ENCODE measurements around the gene CRYBG1.

The CRYBG1 gene

DNA sequence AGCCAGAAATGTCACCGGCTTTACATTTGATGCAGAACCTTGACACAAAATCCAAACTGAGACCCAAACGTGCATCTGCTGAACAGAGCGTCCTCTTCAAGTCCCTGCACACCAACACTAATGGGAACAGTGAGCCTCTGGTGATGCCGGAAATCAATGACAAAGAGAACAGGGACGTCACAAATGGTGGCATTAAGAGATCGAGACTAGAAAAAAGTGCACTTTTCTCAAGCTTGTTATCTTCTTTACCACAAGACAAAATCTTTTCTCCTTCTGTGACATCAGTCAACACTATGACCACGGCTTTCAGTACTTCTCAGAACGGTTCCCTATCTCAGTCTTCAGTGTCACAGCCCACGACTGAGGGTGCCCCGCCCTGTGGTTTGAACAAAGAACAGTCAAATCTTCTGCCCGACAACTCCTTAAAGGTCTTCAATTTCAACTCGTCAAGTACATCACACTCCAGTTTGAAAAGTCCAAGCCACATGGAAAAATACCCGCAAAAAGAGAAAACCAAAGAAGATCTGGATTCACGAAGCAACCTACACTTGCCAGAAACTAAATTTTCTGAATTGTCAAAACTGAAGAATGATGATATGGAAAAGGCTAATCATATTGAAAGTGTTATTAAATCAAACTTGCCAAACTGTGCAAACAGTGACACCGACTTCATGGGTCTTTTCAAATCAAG lies 160.3 kb downstream of the CRYBG1 start:
- H3K4me3 ChIP-seq (ENCODE audit: low read depth, low read length) = no peak overlapping the region
- in situ Hi-C loops (cut with HindIII; ENCODE audit: low sequenced_read_pairs) = no loop called here
- TF ChIP-seq, protein P1, sequence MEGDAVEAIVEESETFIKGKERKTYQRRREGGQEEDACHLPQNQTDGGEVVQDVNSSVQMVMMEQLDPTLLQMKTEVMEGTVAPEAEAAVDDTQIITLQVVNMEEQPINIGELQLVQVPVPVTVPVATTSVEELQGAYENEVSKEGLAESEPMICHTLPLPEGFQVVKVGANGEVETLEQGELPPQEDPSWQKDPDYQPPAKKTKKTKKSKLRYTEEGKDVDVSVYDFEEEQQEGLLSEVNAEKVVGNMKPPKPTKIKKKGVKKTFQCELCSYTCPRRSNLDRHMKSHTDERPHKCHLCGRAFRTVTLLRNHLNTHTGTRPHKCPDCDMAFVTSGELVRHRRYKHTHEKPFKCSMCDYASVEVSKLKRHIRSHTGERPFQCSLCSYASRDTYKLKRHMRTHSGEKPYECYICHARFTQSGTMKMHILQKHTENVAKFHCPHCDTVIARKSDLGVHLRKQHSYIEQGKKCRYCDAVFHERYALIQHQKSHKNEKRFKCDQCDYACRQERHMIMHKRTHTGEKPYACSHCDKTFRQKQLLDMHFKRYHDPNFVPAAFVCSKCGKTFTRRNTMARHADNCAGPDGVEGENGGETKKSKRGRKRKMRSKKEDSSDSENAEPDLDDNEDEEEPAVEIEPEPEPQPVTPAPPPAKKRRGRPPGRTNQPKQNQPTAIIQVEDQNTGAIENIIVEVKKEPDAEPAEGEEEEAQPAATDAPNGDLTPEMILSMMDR (IDR thresholded peaks at IDR 0.05; ENCODE audit: low read depth, low read length, missing control alignments) = no peak
- no peak for DNase-seq (ENCODE audit: low read depth)

DNA sequence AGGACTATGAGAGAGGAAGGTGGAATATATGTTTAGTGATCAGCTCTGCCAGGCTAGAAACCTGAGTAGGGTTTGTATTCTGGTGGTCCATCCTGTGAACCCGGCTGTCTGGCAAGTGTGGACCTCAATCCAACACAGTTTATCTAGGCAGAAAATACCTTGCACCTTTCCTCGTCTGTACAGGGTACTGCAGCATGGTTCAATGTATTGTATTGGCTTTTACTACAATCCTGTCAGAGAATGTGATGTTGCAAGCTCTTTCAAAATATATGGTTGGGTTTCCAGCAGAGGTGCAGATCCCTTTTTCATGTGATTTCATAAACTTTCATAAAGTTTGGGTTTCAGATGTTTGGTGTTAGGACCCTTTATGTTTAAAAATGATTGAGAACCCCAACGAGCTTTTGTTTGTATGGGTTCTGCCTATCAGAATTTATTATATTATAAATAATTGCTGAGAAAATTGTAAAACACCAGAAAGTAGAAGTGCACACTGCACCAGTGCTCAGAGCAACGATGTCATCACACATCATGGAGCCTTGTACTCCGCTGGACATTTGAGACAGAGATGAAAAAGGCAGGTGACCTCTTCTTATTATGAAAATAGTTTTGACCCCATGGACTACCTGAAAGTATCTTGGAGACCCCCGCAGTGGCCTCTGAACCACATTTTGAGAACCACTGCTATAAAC lies 162.2 kb downstream of the CRYBG1 start:
- in situ Hi-C loops (cut with HindIII; ENCODE audit: low sequenced_read_pairs) = no loop called here
- DNase-seq (ENCODE audit: low read depth) = no peak
- H3K4me3 ChIP-seq (ENCODE audit: low read depth, low read length) = no peak overlapping the region
- TF ChIP-seq, protein P1 (IDR thresholded peaks at IDR 0.05; ENCODE audit: low read depth, low read length, missing control alignments) = no peak

DNA sequence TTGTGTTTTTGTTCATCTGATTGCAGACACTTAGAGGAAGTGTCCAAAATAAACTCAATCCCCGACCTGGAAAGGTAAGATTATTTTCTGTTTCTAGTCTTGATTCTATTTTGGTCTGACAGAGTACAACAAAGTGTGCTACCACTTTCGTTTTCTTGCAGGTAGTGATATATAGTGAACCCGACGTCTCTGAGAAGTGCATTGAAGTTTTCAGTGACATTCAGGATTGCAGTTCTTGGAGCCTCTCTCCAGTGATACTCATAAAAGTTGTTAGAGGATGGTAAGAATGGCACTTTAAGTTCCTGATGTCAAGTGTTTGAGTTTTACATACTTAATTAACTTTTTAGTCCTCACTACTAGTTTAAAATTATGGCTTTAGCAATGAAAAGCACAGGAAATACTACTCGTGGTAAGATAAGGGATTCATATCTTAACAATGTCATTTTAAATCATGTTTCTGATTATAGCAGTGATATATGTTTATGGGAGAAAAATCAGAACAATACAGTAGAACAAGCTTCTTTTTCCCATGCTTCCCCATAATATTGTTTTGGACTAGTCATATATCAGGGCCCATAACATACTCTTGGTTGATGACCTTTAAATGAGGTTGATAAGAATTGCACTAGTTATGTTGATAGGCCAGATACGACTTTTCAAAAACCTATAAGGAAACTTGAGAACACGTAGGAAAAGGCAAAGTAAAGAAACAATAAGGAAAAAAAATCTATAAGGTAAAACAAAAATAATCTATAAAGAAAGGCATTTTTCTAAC lies 164.8 kb downstream of the CRYBG1 start:
- TF ChIP-seq, protein P1 (IDR thresholded peaks at IDR 0.05; ENCODE audit: low read depth, low read length, missing control alignments) = no peak
- H3K4me3 ChIP-seq (ENCODE audit: low read depth, low read length) = no peak overlapping the region
- DNase-seq (ENCODE audit: low read depth) = no peak
- in situ Hi-C loops (cut with HindIII; ENCODE audit: low sequenced_read_pairs) = no loop called here

DNA sequence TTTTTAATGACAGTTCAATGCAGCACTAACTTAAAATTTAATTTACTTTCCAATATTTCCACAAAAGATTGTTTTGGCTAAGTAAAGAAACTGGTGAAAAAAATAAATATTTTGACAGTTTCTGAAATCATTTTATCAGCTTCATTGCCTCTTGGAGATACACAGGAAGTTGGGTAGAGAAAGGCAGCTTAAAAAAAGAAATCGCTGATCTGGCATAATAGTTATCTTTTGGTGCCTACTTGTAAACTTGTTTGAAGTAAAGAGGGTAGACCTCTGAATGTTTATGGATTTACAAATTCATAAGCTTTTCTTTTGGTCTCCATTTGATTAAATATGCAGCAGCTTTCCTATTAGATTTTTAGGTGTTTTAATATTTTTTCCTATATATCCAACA lies 165.4 kb downstream of the CRYBG1 start:
- in situ Hi-C loops (cut with HindIII; ENCODE audit: low sequenced_read_pairs) = no loop called here
- no peak for DNase-seq (ENCODE audit: low read depth)
- TF ChIP-seq, protein P1 (IDR thresholded peaks at IDR 0.05; ENCODE audit: low read depth, low read length, missing control alignments) = no peak
- H3K4me3 ChIP-seq (ENCODE audit: low read depth, low read length) = no peak overlapping the region

DNA sequence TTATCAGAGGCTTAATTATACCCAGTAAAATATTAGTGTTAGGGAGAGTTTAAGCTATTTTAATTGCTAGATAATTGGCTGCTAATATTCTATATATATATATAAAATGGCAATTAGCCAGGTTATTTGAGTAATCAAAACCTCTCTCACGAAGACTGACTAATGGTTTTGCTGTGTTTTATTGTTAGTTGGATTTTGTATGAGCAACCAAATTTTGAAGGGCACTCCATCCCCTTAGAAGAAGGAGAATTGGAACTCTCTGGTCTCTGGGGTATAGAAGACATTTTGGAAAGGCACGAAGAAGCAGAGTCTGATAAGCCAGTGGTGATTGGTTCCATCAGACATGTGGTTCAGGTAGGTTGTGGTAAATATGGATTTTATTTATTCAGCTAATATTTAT lies 166.6 kb downstream of the CRYBG1 start:
- TF ChIP-seq, protein P1 (IDR thresholded peaks at IDR 0.05; ENCODE audit: low read depth, low read length, missing control alignments) = no peak

DNA sequence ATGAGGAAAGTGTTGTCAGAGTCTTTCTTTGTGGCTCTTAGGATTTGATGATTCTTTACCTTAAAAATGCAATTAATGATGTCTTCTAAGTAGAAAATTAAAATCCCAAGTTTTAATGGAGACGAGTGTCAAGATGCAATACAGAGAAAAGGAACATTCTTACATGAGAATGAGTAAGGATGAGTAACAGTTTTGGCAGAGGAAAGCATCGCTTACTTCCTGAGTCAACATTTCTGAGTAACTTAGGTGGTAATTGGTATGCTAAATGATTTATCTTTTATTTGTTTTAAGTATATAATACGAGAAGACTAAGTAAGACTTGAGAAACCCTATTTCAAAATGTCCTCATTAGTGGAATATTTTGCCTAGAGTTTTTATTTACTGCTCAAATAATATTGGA lies 167.5 kb downstream of the CRYBG1 start:
- in situ Hi-C loops (cut with HindIII; ENCODE audit: low sequenced_read_pairs) = no loop called here
- DNase-seq (ENCODE audit: low read depth) = peak; percentile 89
- TF ChIP-seq, protein P1 (IDR thresholded peaks at IDR 0.05; ENCODE audit: low read depth, low read length, missing control alignments) = no peak
- H3K4me3 ChIP-seq (ENCODE audit: low read depth, low read length) = no peak overlapping the region

More for the DNA sequence above, 166.6 kb downstream of the CRYBG1 start:
- no peak overlapping the region for H3K4me3 ChIP-seq (ENCODE audit: low read depth, low read length)
- no peak for DNase-seq (ENCODE audit: low read depth)
- in situ Hi-C loops (cut with HindIII; ENCODE audit: low sequenced_read_pairs) = no loop called here

Measured in astrocyte of the cerebellum (primary cell).